SU-DHL-6 (cell line): Measurements from ENCODE around the gene ARHGEF28.

Experiments
- H2AFZ ChIP-seq: fragments of 200-600 bp; sonication (generic); 2 replicates; pipeline ENCODE4 v1.6.1; 2014; ENCODE audit warnings: low read depth, mild to moderate bottlenecking, moderate library complexity, mixed read lengths, antibody characterized with exemption, low read length; ENCODE audit not compliant: severe bottlenecking
- H3F3A ChIP-seq: fragments of 200-600 bp; shearing (Covaris generic); 2 replicates; pipeline ENCODE4 v1.6.0; 2016; ENCODE audit warnings: antibody characterized with exemption, mild to moderate bottlenecking; ENCODE audit not compliant: insufficient read depth
- H3K27ac ChIP-seq: fragments of 200-600 bp; sonication (generic); 2 replicates; pipeline ENCODE4 v1.5.1; 2016; ENCODE audit warnings: low read depth, mild to moderate bottlenecking, low read length, moderate library complexity, mixed read lengths
- H3K27me3 ChIP-seq: fragments of 200-600 bp; sonication (generic), shearing (Covaris generic); 2 replicates; pipeline ENCODE4 v1.6.0; 2014; ENCODE audit warnings: mild to moderate bottlenecking, low read length
- H3K36me3 ChIP-seq: fragments of 200-600 bp; sonication (generic); 2 replicates; pipeline ENCODE4 v1.6.1; 2014; ENCODE audit warnings: mild to moderate bottlenecking, low read length, mixed read lengths
- H3K4me2 ChIP-seq: fragments of 300-600, 200-600 bp; shearing (Covaris generic), sonication (generic); 2 replicates; pipeline ENCODE4 v1.6.0; 2014; ENCODE audit warnings: low read length, low read depth, mild to moderate bottlenecking; ENCODE audit not compliant: poor library complexity, severe bottlenecking
- H3K4me3 ChIP-seq: fragments of 200-600 bp; sonication (generic); 2 replicates; pipeline ENCODE4 v1.5.1; 2014; ENCODE audit warnings: antibody characterized with exemption, low read length, mild to moderate bottlenecking, mixed read lengths; ENCODE audit not compliant: insufficient read depth, poor library complexity, severe bottlenecking
- H3K79me2 ChIP-seq: fragments of 200-600 bp; sonication (generic); 2 replicates; pipeline ENCODE4 v1.6.1; 2014; ENCODE audit warnings: mild to moderate bottlenecking, low read length, moderate library complexity; ENCODE audit not compliant: insufficient read depth
- H3K9ac ChIP-seq: fragments of 200-600 bp; sonication (generic); 2 replicates; pipeline ENCODE4 v1.7.0; 2014; ENCODE audit warnings: mild to moderate bottlenecking, low read length
- H3K9me2 ChIP-seq: fragments of 200-600 bp; sonication (generic); replicated peaks from 2 replicates; pipeline ENCODE4 v1.6.1; 2014; ENCODE audit warnings: low read length; ENCODE audit not compliant: insufficient read depth
- H3K9me3 ChIP-seq: fragments of 200-600 bp; sonication (generic); 2 replicates; pipeline ENCODE4 v1.6.1; 2014; ENCODE audit warnings: low read length, mixed read lengths; ENCODE audit not compliant: insufficient read depth
- H4K20me1 ChIP-seq: fragments of 200-600 bp; sonication (generic); 2 replicates; pipeline ENCODE4 v1.6.1; 2014; ENCODE audit warnings: low read depth, mild to moderate bottlenecking, antibody characterized with exemption, low read length, moderate library complexity, mixed read lengths
- CTCF ChIP-seq: fragments of 200-600 bp; sonication (generic); IDR thresholded peaks from one replicate; pipeline ENCODE4 v1.5.1; 2017; ENCODE audit warnings: antibody characterized with exemption, mild to moderate bottlenecking, low read length, moderate library complexity; ENCODE audit not compliant: insufficient read depth, poor library complexity, severe bottlenecking
- EZH2phosphoT487 ChIP-seq: fragments of 200-600 bp; sonication (generic), shearing (Covaris generic); conservative IDR thresholded peaks from 2 replicates; pipeline ENCODE4 v1.6.1; 2018; ENCODE audit warnings: mild to moderate bottlenecking, antibody characterized with exemption, low read length, moderate library complexity, mixed read lengths

Gene ARHGEF28

GRCh38 chr5:73945505-73945904 lies 319.5 kb downstream of the ARHGEF28 start:
- Histone ChIP-seq H3K9me2 (no peaks in the 10 kb centered on the region), H3K27ac (no peak overlapping the region), H3K27me3 (no peaks in the 10 kb centered on the region), H4K20me1 (no peaks in the 10 kb centered on the region), H3K79me2 (no peaks in the 10 kb centered on the region), H3K36me3 (no peaks in the 10 kb centered on the region), H2AFZ (no peak overlapping the region), H3F3A (no peaks in the 10 kb centered on the region), H3K9ac (no peak overlapping the region), H3K4me2 (no peak overlapping the region), H3K4me3 (no peak overlapping the region), H3K9me3 (no peaks in the 10 kb centered on the region)
- TF ChIP-seq EZH2phosphoT487: no peak
- no peak for TF ChIP-seq CTCF

GRCh38 chr5:73946278-73946677 lies 320.3 kb downstream of the ARHGEF28 start:
- Histone ChIP-seq H4K20me1 (no peaks in the 10 kb centered on the region), H3K27ac (no peak overlapping the region), H3K9ac (no peak overlapping the region), H3K4me2 (no peak overlapping the region), H3F3A (no peaks in the 10 kb centered on the region), H3K36me3 (no peaks in the 10 kb centered on the region), H3K27me3 (no peaks in the 10 kb centered on the region), H2AFZ (no peak overlapping the region), H3K79me2 (no peaks in the 10 kb centered on the region), H3K4me3 (no peak overlapping the region), H3K9me3 (no peaks in the 10 kb centered on the region), H3K9me2 (no peaks in the 10 kb centered on the region)
- TF ChIP-seq CTCF: no peak
- no peak for TF ChIP-seq EZH2phosphoT487

- H3F3A ChIP-seq: no peaks in the 10 kb centered on the region
These were observed 321.1 kb downstream of the ARHGEF28 start for GRCh38 chr5:73946919-73947602.

More at GRCh38 chr5:73946919-73947602, 321.1 kb downstream of the ARHGEF28 start:
- no peaks in the 10 kb centered on the region for H3K79me2 ChIP-seq
- H3K36me3 ChIP-seq: no peaks in the 10 kb centered on the region
- no peak for TF ChIP-seq EZH2phosphoT487
- TF ChIP-seq CTCF: no peak
- no peak overlapping the region for H2AFZ ChIP-seq
- H3K4me2 ChIP-seq: no peak overlapping the region
- no peaks in the 10 kb centered on the region for H3K9me3 ChIP-seq
- no peaks in the 10 kb centered on the region for H3K27me3 ChIP-seq
- H4K20me1 ChIP-seq: no peaks in the 10 kb centered on the region
- no peaks in the 10 kb centered on the region for H3K9me2 ChIP-seq
- no peak overlapping the region for H3K27ac ChIP-seq
- H3K4me3 ChIP-seq: no peak overlapping the region
- H3K9ac ChIP-seq: no peak overlapping the region
